ELF-1 (cell line): ENCODE results near the gene GPR17.

Experiments used
- DNase-seq: peaks from one replicate; pipeline ENCODE4 v3.0.0-alpha.2; 2016; ENCODE audit warnings: low read depth, low spot score

GPR17 gene

DNA sequence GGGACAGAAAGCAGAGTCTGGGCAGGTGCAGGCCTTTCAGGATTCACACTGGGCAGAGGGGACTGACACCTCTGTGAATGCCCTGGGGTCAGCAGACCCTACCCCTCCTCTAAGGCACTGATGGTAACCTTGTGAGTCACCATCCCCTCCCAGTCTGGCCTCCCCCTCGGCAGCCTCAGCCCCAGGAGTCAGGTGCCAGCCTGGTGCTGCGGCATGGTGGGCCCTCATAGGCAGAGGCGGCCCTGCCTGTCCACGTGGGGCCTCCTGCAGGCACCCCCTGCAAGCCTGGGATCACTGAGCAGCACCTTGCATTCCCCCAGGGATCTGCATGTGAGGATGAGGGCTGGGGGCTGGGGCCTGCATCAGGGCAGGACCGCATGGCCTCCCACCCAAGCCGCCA lies 4.8 kb upstream of the GPR17 start:
- no peak for DNase-seq

DNA sequence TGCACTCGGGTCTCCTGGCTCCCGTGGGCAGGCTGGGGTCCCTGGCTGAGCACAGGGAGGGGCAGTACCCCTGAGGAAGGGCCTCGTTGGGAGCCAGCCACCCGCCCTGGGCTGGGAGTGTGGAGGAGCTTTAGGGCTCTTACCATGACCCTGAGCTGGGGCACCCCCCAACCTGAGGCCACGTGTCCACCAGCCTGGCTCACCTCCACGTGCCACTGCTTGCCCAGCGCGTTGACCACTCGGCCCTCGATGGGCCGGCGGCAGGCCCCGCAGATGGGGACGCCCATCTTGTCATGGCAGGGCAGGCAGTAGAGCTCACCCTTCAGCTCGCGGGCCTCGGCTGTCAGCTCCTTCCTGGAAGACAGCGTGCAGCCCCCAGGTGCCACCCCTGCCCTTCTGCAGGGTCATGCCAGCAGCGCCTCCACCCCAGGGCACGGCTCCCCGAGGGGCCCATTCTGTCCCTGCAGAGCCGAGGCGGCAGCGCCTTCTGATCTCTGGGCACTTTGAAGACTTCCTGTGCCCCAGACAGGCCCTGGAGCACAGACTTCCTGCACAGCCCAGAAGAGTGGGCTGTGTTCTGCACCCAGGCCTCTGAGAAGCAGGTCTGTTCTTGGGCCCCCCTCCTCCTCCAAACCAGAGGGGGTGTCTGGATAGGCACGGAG lies 4.0 kb upstream of the GPR17 start:
- no peak for DNase-seq

DNA sequence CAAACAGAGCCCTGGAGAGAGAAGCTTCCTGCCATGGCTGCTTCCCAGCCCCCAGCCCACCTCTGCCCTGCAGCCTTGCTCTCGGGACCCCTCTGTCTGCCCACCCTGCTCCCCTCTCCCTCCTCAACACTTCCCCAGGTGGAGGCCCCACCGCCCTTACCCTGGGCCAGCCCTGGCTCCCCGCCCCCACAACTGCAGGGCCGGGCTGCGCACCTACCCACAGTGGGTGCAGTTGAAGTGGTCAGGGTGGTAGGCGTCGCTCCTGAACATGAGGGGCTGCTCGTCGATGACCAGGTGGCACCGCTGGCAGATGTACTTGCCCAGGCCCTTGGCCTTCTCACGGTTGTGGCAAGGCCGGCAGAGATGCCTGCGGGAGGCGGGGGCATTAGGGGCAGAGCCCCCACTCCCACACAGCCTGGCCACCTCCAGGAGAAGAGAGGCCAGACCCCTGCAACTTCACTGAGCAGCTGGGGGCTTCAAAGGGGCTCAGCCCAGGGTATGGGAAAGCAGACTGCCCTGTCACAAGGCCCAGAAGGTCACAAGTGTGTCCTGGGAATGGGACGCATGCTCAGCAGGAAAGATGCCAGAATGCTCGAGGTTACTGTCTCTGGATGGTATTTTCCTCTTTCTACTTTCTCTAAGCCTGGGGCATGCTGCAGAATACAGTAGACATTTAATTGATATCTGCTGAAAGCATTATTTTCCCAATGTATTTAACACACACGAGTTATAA lies 3.1 kb upstream of the GPR17 start:
- no peak for DNase-seq

DNA sequence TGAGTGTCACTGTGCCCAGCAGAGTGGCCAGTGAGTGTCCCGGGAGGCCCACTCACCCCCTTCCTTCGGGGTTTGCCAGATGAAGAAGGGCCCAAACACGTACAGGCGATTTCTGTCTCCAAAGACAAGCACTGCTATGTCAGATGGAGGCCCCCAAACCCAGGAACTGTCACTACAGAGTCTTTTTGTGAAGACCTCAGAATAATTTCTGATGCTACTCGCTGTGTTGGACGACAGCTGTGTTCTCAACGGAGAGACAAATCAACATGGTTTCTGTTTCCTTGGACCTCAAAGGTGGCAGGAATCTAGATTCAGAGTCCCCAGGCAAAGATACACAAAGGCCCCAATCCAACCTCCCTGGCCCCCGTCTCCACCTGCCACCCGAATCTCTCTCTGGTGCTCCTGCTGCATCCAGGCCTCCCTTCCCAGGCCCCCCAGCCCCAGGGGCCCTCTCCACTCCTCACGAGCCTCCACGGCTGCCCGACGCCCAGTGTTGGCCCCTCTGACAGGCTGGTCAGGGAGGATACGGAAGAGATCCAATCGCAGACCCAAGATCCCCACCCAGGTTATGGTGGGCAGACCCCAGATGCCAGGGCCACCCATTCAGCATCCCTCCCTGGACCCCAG lies 2.4 kb upstream of the GPR17 start:
- no peak for DNase-seq

DNA sequence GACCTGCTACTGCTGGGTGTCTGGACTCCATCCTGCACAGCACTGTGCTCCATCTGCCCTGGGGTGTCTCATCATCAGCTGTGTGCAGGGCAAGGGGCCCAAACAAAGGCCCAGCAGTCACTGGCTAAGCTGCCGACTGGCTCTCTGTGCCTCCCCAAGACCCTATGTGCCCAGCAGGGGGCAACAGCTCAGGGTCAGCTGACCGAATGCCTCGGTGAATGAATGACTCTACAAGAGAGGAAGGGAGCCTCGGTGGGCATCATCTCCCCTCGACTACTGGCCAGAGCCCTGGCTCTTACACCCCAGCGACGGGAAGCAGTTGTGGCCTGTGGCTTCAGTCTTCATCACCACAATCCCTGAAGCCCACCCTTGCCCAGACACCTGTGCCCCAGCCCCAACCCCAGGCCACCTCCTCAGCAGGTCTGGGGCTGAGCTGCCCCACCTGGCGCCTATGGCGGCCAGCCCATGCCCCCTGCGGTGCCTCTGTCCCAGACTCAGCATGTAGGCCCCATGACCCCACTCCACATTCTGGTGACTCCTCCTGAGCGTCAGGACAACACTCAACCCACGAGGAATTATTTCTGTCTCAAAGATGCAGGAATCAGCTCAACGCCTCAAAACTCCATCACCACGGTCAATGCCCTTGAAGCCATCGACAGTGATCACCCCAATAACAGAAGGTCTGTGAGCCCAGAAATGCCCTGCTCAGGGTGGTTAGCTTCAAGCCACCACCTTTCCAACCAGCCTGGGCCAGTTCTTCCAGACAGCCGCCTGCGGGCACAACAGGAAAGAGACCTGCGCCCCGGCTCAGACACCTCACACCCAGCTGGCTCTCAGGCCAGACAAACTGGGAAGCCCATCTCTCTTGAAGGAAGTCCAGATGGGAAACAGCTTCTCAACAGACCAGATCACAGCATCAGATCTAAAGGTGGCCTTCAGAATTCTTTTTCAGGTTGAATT lies 1.6 kb upstream of the GPR17 start:
- DNase-seq: no peak

DNA sequence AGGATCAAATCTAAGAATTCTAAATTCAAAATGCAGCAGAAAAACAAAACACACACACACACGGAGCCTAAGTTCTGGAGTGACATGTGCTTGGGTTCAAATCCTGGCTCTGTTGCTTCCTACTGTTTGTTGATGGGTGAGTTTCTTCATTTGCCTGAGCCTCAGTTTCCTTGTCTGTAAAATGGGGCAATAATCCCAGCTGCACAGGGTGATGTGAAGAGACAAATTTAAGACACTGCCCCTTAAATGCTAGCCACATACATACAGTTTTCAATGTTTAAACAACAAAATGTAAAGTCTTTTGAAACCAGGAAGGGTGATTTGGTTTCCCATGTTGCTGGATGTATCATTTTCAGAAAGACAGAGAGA lies 943 bp upstream of the GPR17 start:
- DNase-seq: no peak

DNA sequence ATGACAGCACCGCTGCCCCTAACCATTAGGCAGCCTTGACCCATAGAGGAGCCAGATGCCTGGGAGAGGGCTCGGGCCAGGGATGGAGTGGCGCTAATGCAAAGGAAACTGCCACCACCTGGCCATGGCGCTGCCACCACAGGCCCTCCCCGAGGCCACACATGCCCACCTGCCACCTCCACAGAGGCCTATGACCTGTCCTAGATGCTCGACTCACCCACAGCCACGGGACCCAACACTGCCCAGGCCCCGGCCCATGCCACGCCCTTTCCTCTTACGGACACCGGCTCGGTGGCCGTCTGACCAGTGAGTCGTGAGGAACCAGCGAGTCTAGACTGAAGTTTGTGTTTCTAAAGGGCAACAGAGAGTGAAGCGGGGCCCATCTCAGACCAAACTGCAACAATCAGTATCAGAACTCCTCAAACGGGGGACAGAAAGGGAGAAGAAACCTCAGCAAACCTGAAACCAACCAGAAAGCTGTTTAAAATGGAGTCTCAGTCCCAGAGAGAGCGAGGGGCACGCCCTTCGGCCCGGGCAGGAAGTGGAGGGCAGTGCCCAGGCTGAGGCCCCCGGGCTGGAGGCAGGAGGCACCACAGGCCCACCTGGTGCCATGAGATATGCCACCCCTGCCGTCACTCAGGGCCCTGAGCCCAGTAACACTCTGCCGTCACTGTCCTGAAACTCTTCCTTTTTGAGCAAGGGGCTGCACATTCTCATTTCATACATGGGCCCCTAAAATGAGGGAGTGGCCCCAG lies 711 bp downstream of the GPR17 start:
- no peak for DNase-seq

DNA sequence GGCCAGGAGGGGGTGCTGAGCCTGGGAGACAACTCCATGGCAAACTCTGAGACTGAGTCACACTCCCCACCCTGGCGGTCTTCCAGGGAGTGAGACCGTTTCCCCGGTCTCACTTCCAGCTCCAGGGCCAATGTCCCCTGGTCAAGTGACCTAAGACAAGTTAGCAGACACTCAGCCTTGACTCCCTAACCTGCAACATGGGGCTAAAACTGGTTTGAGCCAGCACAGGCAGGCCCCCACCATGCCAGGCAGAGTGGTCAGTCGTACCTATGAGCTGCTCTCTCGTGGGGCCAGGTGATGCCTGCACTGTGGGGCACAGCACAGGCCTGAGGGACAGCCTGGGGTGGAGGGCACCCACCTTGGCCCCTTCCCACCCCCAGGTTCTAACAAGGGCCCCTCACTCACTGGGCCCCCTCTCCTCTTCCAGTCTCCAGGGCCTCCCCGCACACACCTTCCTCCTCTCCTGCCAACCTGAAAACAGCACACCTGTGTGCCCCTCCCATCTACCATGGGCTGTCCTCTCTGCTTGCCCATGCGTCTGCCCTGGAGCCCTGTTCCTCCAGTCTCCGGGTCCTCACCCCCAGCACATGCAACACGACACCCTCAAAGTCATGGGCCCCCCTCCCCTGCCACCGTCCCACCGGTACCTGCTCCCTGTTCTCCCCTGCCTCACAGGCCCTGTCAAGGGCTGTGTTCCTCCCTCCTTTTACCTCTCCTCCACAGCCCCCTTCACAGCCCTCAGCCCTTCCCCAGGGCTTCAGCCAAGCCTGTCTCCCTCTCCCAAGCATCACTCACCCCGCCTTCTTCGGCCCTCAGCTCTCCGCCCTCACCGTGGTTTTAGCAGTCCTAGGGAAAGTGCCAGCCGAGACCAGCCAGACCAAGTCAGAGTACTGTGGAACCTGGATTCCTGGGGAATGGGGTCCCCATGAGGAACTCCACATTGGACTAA lies 1.6 kb downstream of the GPR17 start:
- DNase-seq: no peak

DNA sequence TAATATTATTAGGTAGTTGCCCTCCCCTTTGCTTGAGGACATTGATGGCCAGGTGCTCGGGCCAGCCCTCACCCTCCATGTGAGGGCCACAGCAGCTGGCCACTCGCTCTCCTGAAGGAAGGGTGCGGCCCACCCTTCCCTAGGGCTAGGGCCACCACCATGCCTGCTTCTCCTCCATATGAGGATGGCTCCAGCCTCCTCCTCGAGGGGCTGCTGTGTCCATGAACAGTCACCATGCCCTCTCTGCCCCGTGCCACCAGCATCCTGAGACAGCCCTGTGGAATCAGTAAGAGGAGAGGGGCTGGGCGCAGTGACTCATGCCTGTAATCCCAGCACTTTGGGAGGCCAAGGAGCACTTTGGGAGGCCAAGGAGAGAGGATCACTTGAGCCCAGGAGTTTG lies 2.4 kb downstream of the GPR17 start:
- no peak for DNase-seq

DNA sequence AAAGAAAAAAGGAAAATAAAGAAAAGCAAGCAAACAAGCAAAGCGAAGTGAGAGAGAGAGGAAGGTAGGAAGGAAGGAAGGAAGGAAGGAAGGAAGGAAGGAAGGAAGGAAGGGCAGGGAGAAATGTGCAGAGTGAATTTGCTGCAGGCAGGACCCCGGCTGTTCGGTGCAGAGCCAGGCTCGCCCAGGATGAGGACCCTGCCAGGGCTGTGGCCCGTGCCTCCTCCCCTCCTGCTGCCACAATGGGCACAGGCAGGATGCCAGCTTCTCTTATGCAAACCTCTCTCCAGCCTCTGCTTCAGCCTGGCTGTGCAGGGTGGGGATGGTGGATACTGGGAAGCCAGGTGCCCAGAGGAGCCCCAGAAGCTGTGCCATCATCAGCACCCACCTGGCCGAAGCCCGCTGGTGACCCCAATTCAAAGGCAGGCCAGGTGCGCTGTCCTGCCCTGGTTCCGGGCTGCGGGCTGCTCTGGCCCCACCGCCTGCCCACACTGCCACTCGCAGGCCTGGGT lies 3.2 kb downstream of the GPR17 start:
- no peak for DNase-seq

DNA sequence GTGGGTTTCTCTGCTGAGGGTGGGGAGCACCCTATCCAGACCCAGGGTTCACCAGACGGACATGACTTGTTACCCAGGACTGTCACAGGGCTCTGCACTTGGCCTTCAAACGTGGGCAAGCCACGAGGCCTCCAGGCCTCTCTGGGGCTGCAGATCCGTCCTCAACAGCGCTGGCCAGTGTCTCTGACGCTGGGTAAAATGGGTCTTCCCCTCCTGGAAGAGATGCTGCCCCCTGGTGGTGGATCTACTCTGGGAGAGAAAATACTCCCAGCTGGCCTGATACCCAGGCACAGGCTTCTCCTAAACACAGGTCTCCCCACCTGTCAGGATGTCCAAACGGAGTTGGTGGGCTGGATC lies 3.7 kb downstream of the GPR17 start:
- peak; percentile 86 for DNase-seq

DNA sequence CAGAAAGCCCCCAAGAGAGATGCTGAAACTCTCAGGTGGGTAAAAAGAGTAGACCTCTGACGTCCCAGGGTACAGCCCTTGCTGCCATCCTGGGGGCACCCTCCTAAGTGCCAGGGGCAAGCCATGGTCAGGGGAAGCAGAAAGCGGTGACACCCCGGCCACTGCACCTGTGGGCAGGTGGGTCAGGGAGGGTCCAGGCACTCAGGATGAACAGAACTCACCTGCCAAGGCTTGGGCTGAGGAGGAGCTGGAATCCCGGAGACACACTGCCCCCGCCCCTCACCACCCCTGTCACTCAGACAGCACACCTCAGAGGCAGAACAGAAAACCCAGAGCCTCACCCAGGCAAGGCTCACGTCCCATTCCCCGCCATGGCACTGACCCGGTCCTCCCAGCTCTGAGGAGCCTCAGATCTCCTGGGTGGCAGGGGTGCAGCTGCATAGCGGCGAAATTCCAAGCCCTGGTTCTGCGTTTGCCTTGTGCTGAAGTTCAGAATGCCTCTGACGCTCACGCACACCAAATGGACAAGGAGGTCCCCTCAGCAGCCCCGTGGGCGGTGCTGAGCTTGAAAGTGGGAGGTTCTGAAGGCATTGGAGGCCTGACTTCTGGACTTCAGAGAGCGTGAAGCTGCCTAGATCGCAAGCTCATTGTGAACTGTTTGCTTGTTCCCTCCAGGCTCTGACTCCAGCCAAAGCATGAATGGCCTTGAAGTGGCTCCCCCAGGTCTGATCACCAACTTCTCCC lies 4.3 kb downstream of the GPR17 start:
- no peak for DNase-seq

DNA sequence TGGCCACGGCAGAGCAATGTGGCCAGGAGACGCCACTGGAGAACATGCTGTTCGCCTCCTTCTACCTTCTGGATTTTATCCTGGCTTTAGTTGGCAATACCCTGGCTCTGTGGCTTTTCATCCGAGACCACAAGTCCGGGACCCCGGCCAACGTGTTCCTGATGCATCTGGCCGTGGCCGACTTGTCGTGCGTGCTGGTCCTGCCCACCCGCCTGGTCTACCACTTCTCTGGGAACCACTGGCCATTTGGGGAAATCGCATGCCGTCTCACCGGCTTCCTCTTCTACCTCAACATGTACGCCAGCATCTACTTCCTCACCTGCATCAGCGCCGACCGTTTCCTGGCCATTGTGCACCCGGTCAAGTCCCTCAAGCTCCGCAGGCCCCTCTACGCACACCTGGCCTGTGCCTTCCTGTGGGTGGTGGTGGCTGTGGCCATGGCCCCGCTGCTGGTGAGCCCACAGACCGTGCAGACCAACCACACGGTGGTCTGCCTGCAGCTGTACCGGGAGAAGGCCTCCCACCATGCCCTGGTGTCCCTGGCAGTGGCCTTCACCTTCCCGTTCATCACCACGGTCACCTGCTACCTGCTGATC lies 4.9 kb downstream of the GPR17 start:
- DNase-seq: no peak

DNA sequence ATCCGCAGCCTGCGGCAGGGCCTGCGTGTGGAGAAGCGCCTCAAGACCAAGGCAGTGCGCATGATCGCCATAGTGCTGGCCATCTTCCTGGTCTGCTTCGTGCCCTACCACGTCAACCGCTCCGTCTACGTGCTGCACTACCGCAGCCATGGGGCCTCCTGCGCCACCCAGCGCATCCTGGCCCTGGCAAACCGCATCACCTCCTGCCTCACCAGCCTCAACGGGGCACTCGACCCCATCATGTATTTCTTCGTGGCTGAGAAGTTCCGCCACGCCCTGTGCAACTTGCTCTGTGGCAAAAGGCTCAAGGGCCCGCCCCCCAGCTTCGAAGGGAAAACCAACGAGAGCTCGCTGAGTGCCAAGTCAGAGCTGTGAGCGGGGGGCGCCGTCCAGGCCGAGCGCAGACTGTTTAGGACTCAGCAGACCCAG lies 5.4 kb downstream of the GPR17 start:
- DNase-seq: no peak

DNA sequence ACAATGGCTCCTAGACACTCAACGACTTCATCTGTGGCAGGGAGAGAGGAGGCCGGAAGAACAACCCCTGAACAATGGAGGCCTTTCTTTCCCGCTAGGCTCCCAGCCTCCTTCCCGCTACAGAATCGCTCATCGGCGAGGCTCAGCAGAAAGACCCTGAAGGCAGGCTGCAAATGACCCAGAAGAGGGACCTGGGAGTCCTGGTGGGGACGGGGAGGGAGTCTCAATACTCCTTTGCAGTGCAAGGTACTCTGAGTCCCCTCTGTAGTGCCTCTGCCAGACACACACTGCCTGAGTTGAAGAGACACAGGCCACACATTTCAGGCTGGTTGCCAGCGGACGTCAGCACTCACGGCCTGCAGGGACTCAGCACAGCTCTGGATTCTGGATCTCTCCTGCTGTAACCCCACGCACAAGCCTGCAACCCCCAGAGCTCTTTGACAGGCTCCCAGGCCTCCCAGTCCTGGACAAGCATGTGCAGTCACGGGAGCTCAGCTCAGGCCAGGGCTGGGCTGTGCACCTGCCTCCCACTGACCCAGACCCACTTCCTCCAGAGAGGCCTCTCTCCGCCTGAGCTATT lies 6.1 kb downstream of the GPR17 start:
- DNase-seq: peak; percentile 53

DNA sequence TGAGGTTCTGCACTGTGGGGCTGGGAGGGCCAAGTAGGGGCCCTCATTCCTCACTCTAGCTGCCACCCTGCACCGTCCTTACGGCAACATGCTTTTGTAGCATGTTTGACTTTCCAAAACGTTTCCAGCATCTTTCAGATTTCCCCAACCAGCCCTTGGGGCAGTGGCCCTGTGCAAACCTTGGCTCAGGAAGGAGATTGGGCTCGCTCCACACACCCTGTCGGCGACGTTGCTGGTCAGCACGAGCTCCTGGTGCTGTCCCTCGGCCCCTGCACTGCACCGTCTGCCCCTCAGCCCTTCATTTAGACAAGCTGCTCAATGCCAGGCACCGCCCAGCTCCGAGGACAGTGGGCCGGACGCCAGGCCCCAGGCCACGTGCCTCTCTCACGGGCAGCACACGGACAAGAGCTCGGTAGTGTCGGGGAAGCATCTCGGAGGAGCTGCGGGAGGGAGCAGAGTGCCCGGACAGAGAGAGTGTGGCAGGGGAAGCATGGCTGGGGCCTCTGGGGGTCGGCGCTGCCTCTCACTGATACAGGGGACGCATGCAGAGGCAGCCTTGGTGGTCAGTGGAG lies 6.9 kb downstream of the GPR17 start:
- no peak for DNase-seq

DNA sequence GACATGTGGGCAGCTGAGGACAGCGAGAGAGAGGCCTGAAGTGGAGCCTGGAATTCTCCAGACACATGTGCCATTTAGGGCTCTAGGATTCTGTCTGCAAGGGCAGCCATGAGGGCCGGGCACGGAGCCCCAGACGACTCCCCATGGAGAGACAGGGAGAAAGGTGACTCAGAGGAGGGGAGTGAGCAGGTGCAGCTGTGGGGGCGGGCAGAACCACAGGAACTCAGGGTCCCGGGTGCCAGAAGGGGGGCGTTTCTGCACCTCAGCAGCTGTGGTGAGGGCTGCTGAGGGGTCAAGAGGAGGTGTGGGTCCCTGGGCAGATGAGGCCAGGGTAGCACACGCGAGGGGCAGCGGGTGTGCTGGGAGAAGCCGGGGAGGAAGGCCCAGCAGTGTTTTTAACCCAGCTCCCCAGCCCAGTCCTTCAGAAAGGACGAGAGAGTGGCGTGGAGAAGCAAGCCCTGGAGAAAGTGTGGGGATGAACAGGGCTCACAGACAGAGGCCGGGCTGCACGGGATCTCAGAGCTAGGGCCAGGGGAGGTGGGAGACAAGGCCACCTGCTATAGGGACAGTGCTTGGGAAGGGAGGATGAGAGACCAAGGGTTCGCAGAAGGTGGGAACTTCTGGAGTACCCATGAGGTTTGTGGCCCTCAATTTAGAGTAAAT lies 7.6 kb downstream of the GPR17 start:
- DNase-seq: no peak
